Fibroblast of lung (primary cell): Measurements from ENCODE around the gene DERL2.

ENCODE experiments used
- EZH2 ChIP-seq: IDR thresholded peaks from 2 replicates; pipeline ENCODE4 v1.5.1; 2012; ENCODE audit warnings: low read length, control low read depth, mild to moderate bottlenecking; ENCODE audit errors: missing control alignments
- TF ChIP-seq, protein P1 (sequence below), 2 donors: IDR thresholded peaks in 1 of 2; conservative IDR thresholded peaks in 1 of 2; 1 replicate in 1 of 2; 2 replicates in 1 of 2; pipeline ENCODE4 v1.5.1; 2011 to 2012; ENCODE audit warnings: low read length in 2 of 2, control low read depth in 1 of 2, inconsistent platforms in 1 of 2, low read depth in 1 of 2, mild to moderate bottlenecking in 1 of 2

DNA sequence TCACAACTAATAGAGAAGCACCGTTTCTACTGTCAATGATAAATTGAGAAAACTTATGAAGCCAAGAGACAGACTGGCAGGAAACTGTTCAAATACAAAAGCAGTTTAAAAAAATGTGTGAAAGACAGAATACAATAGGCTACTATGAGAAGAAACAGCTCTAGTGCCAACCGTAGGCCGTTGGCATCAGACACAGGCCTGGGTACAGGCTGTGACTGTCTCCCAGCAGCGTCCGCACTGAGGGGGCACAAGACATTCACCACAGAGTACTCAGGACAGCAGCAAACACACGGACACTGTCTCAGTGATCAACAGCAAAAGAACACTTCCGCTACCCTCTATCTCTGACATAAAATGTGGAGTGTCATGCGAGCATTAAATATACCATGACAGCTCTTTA is 39.2 kb downstream of the DERL2 start:
- TF ChIP-seq, protein P1, sequence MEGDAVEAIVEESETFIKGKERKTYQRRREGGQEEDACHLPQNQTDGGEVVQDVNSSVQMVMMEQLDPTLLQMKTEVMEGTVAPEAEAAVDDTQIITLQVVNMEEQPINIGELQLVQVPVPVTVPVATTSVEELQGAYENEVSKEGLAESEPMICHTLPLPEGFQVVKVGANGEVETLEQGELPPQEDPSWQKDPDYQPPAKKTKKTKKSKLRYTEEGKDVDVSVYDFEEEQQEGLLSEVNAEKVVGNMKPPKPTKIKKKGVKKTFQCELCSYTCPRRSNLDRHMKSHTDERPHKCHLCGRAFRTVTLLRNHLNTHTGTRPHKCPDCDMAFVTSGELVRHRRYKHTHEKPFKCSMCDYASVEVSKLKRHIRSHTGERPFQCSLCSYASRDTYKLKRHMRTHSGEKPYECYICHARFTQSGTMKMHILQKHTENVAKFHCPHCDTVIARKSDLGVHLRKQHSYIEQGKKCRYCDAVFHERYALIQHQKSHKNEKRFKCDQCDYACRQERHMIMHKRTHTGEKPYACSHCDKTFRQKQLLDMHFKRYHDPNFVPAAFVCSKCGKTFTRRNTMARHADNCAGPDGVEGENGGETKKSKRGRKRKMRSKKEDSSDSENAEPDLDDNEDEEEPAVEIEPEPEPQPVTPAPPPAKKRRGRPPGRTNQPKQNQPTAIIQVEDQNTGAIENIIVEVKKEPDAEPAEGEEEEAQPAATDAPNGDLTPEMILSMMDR (conservative IDR thresholded peaks at IDR 0.05 in 1 of 2, IDR thresholded peaks at IDR 0.05 in 1 of 2; ENCODE audit: low read depth in 1 of 2, low read length in 2 of 2): no peak
- no peak for TF ChIP-seq EZH2
